Activated CD4-positive, alpha-beta T cell treated with anti-CD3 and anti-CD28 coated beads for 48 hours (primary cell): Measurements from ENCODE around the gene AKAP7.

Experiments used
- DNase-seq: peaks from one replicate; pipeline ENCODE4 v3.0.0-alpha.2; 2020

AKAP7 gene

GRCh38 chr6:131134220-131134979, 867 bp upstream of the AKAP7 start:
- DNase-seq = no peak

DNA sequence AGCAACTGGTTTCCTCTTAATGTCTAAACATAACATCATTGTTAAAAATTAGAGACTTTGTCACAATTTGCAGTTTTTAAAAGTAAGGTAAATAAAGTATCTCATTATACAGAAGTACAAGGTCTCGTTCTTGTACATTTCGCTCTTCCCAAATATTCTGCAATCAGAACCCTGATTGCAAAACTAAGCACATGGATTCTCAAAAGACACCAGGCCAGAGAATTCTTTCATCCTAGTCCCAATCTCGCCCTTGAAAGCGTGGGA, 355 bp upstream of the AKAP7 start:
- no peak for DNase-seq

DNA sequence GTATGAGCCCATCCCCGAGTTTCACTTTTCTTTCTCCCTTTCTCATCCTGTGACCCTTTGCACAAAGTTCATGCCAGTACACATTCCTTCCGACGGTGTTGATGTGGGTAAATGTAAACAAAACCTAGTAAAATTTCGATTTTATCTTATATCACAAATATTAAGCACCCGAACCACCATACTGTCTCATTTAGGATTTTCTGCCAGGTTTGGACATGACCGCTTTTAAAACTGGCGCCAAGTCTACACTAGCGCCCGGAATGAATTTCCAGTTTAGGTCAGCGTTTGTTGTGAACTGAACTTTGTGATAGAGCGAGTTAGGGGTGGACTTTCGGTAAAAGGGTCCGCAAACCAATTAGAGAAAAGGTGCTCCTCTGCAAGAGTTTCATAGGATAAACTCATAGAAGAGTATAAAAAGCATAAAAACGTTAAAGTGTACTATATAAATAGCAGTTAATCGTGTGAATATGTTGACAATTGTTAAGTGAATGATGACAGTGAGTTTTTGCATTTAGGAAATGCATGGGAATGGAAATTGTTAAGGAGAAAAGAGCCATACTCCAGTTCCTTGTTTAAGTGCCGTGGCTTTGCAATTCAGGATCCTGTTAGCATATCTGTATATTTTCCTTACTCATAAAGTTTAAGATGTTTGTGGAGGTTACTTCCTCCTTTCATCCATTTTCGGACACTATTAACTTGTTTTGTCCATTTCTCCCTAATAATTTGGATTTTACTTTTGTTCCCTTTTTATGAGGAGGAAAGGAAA, 937 bp downstream of the AKAP7 start:
- peak; percentile 5 for DNase-seq

- no peak for DNase-seq
Observed at GRCh38 chr6:131139599-131139998, 4.3 kb downstream of the AKAP7 start.

DNA sequence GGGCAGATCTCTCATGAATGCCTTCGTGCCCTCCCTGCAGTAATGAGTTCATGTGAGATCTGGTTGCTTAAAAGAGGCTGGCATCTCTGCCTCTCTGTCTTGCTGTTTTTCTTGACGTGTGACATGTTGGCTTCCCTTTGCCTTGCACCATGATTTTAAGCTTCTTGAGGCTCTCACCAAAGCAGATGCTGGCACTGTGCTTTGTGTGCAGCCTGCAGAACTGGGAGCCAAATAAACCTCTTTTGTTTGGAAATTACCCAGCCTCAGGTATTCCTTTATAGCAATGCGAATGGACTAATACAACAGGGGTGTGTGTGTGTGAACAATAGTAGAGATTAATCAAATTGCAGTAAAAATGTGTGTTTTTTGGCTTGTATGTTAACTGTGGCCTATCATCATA, 8.1 kb downstream of the AKAP7 start:
- DNase-seq = no peak

DNA sequence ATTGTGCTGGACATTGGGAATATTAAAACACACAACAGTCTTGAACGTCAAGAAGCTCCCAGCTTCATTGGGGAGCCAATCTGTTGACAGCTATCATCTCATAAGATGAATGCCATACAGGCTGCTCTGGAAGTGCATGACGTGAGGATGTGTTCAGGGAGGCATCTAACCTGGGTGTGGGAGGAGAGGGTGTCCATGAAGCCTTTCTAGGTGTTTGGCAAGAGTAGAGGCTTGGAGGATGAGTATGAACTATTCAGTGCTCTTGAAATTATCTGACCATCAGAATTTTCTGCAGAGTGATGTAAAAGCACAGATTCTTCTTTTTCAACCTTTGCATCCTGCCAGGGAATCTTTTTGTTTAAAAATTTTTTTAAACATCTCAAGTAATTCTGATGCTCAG, 11.6 kb downstream of the AKAP7 start:
- no peak for DNase-seq

DNA sequence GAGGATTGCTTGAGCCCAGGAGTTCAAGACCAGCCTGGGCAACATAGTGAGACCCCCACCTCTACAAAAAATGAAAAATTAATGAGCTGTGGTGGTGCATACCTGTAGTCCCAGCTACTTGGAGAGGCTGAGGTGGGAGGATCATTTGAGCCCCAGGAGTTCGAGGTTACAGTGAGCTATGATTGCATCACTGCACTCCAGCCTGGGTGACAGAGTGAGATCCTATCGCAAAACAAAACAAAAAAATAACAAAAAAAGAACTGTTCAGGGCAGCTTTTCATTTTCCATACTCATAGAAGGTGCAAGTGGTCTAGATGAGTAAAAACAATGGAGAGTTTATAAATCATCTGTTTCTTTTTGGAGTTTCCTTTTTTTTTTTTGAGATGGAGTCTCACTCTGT, 21.1 kb downstream of the AKAP7 start:
- no peak for DNase-seq

GRCh38 chr6:131159578-131159977, 24.3 kb downstream of the AKAP7 start:
- DNase-seq = no peak

- no peak for DNase-seq
Observed at GRCh38 chr6:131160254-131160758, 25.0 kb downstream of the AKAP7 start.

- DNase-seq = no peak
Observed at GRCh38 chr6:131161987-131162386, 26.7 kb downstream of the AKAP7 start.

GRCh38 chr6:131163886-131164285, 28.6 kb downstream of the AKAP7 start:
- DNase-seq = no peak

DNA sequence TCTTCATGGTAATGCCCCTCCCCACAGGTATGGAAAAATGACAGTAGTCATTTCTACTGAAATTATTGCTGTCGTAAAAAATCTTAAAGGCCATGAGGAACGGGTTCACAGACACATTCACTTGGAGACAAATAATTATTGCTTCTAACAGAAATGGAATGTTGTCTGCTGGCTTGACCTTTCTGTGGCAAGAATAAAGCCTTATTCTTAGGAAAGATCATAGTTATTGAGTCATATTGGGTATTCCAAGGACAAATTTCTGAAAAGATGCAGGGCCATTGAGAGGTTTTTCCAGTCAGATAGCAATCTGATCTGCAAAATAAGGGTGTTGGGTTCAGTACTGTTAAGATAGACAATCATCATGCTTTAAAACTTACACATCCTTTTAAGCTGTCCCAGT, 29.2 kb downstream of the AKAP7 start:
- DNase-seq = no peak

GRCh38 chr6:131167773-131168172, 32.5 kb downstream of the AKAP7 start:
- DNase-seq = no peak

GRCh38 chr6:131169613-131170012, 34.3 kb downstream of the AKAP7 start:
- DNase-seq = no peak

DNA sequence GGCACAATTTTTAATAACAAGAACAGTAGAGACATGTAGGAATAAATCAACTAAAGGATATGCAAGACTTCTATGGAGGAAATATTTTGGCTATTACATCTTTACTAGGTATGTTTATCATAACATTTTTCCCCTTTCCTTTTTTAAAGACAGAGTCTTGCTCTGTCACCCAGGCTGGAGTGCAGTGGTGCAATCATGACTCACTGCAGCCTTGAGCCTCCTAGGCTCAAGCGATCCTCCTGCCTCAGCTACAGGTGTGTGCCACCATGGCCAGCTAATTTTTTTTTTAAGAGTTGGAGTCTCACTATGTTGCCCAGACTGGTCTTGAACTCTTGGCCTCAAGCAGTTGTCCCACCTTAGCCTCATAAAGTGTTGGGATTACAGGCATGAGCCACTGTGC, 37.0 kb downstream of the AKAP7 start:
- no peak for DNase-seq

DNA sequence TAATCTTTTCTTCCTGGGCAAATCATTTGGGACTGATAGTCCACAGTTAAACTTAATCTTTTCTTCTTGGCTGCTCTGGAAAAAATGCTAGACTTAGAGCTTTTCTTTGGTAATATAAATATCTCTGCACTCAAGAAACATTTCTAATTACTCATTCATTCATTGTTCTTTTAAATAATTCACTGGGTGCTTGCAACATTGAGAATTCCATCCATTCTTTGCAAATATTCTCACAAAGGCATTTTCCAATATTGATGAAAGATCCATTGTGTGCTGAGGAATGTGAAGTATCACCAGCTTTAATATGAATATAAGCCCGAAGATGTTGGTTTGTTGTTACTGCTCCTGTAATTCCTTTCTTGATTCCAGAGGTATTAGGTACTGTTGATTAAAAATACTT, 38.4 kb downstream of the AKAP7 start:
- no peak for DNase-seq

DNA sequence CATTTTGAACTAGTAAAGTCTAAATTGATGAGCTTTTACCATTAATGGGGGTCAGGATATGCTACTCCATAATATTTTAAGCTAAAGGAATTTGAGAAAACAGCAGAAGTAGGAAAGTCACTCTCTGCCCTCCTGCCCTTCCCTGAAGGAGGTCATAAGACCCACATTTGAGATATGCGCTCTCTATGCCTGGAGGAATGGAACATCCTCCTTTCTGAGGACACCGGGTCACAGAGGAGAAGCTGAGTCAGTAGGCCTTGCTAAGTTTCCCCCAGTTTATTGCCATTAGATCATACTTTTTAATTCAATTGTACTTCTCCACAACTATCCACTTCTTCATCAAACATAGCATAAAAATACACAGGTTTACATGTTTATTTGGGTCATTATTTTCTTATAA, 40.3 kb downstream of the AKAP7 start:
- DNase-seq = no peak

DNA sequence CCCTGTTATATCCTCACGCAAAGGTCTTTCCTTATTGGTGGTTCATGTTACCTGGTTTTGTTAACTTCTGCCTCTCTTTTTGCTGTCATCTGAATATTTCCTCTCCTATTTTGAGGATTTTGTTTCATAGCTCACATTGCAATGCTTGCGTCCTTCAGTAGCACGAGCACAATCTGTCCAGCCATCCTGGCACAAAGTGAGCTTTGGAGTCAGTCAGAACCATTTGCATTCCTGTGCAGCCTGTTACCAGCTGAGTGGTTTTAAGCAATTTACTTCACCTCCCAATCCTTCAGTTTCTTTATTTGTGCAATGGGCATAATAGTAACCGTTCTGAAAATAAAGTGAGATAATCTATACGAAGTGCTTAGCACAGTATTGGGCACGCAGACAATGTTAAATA, 42.7 kb downstream of the AKAP7 start:
- no peak for DNase-seq

DNA sequence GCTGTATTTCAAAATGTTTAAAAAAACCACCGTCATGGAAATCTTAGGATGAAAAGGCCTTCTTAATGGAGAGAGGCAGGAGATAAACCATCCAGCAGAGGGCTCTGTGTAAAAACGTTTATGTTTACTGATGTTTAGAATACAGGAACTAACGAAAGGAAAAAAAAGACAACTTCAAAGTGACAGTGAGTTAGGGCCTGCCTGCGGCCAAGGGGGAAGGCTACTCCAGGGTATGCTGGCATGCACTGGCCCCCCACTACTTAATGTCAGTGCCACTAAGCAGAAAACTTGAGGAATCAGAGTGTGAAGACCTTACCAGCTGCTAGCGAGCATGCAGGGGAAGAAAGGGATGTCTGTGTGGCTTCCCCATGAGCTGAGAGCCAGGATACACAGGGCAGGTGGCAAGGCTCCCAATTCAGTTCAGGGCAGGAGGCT, 47.7 kb downstream of the AKAP7 start:
- peak; percentile 8 for DNase-seq

- DNase-seq = no peak
Observed at GRCh38 chr6:131183427-131184095, 48.3 kb downstream of the AKAP7 start.

DNA sequence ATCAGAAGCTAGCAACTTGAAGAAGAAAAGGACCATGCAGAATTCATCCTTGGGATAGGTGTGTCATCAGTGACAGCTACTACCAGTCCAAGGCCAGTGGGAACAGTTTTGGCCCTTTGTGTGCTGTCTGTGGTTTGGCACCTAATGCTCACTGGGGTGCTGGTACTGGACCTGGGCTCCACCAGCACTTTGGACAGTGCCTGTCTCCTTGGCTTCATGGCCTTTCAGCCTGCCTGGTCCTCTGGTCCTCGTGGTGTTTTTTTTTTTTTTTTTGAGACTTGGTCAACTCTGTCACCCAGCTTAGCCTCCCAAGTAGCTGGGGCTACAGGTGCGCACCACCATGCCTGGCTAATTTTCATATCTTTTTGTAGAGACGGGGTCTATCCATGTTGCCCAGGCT, 56.3 kb downstream of the AKAP7 start:
- DNase-seq = no peak

- DNase-seq = no peak
Observed at GRCh38 chr6:131197716-131198115, 62.4 kb downstream of the AKAP7 start.

- peak; percentile 72 for DNase-seq
Observed at GRCh38 chr6:131199568-131200272, 64.5 kb downstream of the AKAP7 start.
